GM10266 (cell line): ENCODE measurements around the gene RAD51B.

ENCODE experiments used
- DNase-seq: peaks from one replicate; pipeline ENCODE4 v3.0.0; 2012; ENCODE audit errors: extremely low spot score
- CTCF ChIP-seq: IDR thresholded peaks from 2 replicates; pipeline ENCODE4 v1.5.1; 2012; ENCODE audit warnings: mild to moderate bottlenecking, low read depth; ENCODE audit not compliant: control insufficient read depth, insufficient read depth; ENCODE audit errors: missing control alignments

The RAD51B gene

GRCh38 chr14:68534276-68534675, 714.7 kb downstream of the RAD51B start:
- no peak for DNase-seq
- TF ChIP-seq CTCF, result no peak

- DNase-seq, result no peak
- no peak for TF ChIP-seq CTCF
Observed at GRCh38 chr14:68535404-68536017, 715.9 kb downstream of the RAD51B start.

GRCh38 chr14:68536018-68536410, 716.4 kb downstream of the RAD51B start:
- TF ChIP-seq CTCF, result no peak
- DNase-seq, result no peak

GRCh38 chr14:68538639-68539038, 719.1 kb downstream of the RAD51B start:
- no peak for DNase-seq
- no peak for TF ChIP-seq CTCF

- DNase-seq, result no peak
- TF ChIP-seq CTCF, result no peak
Observed at GRCh38 chr14:68539241-68539737, 719.7 kb downstream of the RAD51B start.

- no peak for DNase-seq
- no peak for TF ChIP-seq CTCF
Observed at GRCh38 chr14:68539789-68540188, 720.2 kb downstream of the RAD51B start.

- DNase-seq, result no peak
Observed at GRCh38 chr14:68541178-68541896, 721.8 kb downstream of the RAD51B start.

More at GRCh38 chr14:68541178-68541896, 721.8 kb downstream of the RAD51B start:
- no peak for TF ChIP-seq CTCF
